SJSA1 (cell line): ENCODE data around the gene ARL5A. TPM values are rescaled to one million over a fixed set of nuclear protein-coding genes. Genes with fewer than 3 reads are reported as not detected.
A peak's percentile ranks its signal among the peaks of the same experiment; 100 is the strongest.

Source experiments
- DNase-seq, 2 experiments: peaks; one replicate each; pipeline ENCODE4 v3.0.0-alpha.2; 2015 to 2020; ENCODE audit warnings: low spot score in 2 of 2, low read depth in 1 of 2
- H3K27ac ChIP-seq: fragments of 250-450 bp; sonication (Bioruptor Pico); 2 replicates; pipeline ENCODE4 v1.5.1; 2020; ENCODE audit warnings: mild to moderate bottlenecking, moderate library complexity
- H3K27me3 ChIP-seq: fragments of 250-450 bp; sonication (Bioruptor Pico); replicated peaks from 2 replicates; pipeline ENCODE4 v1.5.1; 2020; ENCODE audit warnings: mild to moderate bottlenecking, moderate library complexity
- H3K36me3 ChIP-seq: fragments of 250-450 bp; sonication (Bioruptor Pico); 2 replicates; pipeline ENCODE4 v1.5.1; 2020; ENCODE audit warnings: mild to moderate bottlenecking
- H3K4me1 ChIP-seq: fragments of 250-450 bp; sonication (Bioruptor Pico); replicated peaks from 2 replicates; pipeline ENCODE4 v1.6.1; 2021; ENCODE audit warnings: mild to moderate bottlenecking
- H3K4me3 ChIP-seq: fragments of 250-450 bp; sonication (Bioruptor Pico); 2 replicates; pipeline ENCODE4 v1.5.1; 2020; ENCODE audit warnings: mild to moderate bottlenecking
- H3K9me3 ChIP-seq: fragments of 250-450 bp; sonication (Bioruptor Pico); replicated peaks from 2 replicates; pipeline ENCODE4 v1.5.1; 2020; ENCODE audit warnings: mild to moderate bottlenecking
- total RNA-seq: library from RNA; depleted of rRNA; stranded (reverse); fragments of >200 nt; shearing (Covaris generic); gene quantifications from 2 replicates; pipeline ENCODE4 v1.2.3, GENCODE V29; 2014

ARL5A gene
- total RNA-seq, 1 experiment from 2014 or later = 68.9 TPM

GRCh38 chr2:151780938-151781337 lies 47.3 kb downstream of the ARL5A start:
- no peak for DNase-seq
- H3K27me3 ChIP-seq = no peaks in the 10 kb centered on the region
- no peak overlapping the region for H3K27ac ChIP-seq
- H3K9me3 ChIP-seq = no peaks in the 10 kb centered on the region
- no peak overlapping the region for H3K4me3 ChIP-seq
- H3K4me1 ChIP-seq = no peaks in the 10 kb centered on the region
- no peaks in the 10 kb centered on the region for H3K36me3 ChIP-seq

- Histone ChIP-seq H3K27ac (no peak overlapping the region), H3K4me3 (no peak overlapping the region), H3K9me3 (no peaks in the 10 kb centered on the region), H3K4me1 (no peaks in the 10 kb centered on the region), H3K27me3 (no peaks in the 10 kb centered on the region), H3K36me3 (no peaks in the 10 kb centered on the region)
- DNase-seq = no peak
Measured at GRCh38 chr2:151777935-151778334, 50.3 kb downstream of the ARL5A start.

GRCh38 chr2:151777487-151777886 lies 50.7 kb downstream of the ARL5A start:
- H3K27me3 ChIP-seq = no peaks in the 10 kb centered on the region
- H3K27ac ChIP-seq = no peak overlapping the region
- H3K36me3 ChIP-seq = no peaks in the 10 kb centered on the region
- no peak overlapping the region for H3K4me3 ChIP-seq
- DNase-seq = no peak
- H3K4me1 ChIP-seq = no peaks in the 10 kb centered on the region
- H3K9me3 ChIP-seq = no peaks in the 10 kb centered on the region

- DNase-seq = no peak
- no peaks in the 10 kb centered on the region for H3K4me1 ChIP-seq
- no peaks in the 10 kb centered on the region for H3K9me3 ChIP-seq
- H3K36me3 ChIP-seq = no peaks in the 10 kb centered on the region
- H3K27me3 ChIP-seq = no peaks in the 10 kb centered on the region
- no peak overlapping the region for H3K27ac ChIP-seq
- no peak overlapping the region for H3K4me3 ChIP-seq
Measured at GRCh38 chr2:151776367-151776766, 51.9 kb downstream of the ARL5A start.

- DNase-seq = no peak
- H3K36me3 ChIP-seq = no peaks in the 10 kb centered on the region
- no peaks in the 10 kb centered on the region for H3K4me1 ChIP-seq
- H3K9me3 ChIP-seq = no peaks in the 10 kb centered on the region
- no peaks in the 10 kb centered on the region for H3K27me3 ChIP-seq
- no peak overlapping the region for H3K27ac ChIP-seq
- H3K4me3 ChIP-seq = no peak overlapping the region
Measured at GRCh38 chr2:151775057-151775740, 53.0 kb downstream of the ARL5A start.

- no peaks in the 10 kb centered on the region for H3K9me3 ChIP-seq
- DNase-seq = peak in 1 of 2 experiments; percentile 31
- H3K36me3 ChIP-seq = no peaks in the 10 kb centered on the region
- no peak overlapping the region for H3K27ac ChIP-seq
- H3K4me1 ChIP-seq = no peaks in the 10 kb centered on the region
- H3K4me3 ChIP-seq = no peak overlapping the region
- H3K27me3 ChIP-seq = no peaks in the 10 kb centered on the region
Measured at GRCh38 chr2:151774506-151774905, 53.7 kb downstream of the ARL5A start.

- Histone ChIP-seq H3K27ac (no peak overlapping the region), H3K9me3 (no peaks in the 10 kb centered on the region), H3K36me3 (no peaks in the 10 kb centered on the region), H3K4me3 (no peak overlapping the region), H3K27me3 (no peaks in the 10 kb centered on the region), H3K4me1 (no peaks in the 10 kb centered on the region; the same call in 1 of the 2 replicates)
- no peak for DNase-seq
Measured at GRCh38 chr2:151771599-151772358, 56.4 kb downstream of the ARL5A start.

GRCh38 chr2:151770995-151771394 lies 57.2 kb downstream of the ARL5A start:
- Histone ChIP-seq H3K9me3 (no peaks in the 10 kb centered on the region), H3K4me3 (no peak overlapping the region), H3K27me3 (no peaks in the 10 kb centered on the region), H3K27ac (no peak overlapping the region), H3K4me1 (no peaks in the 10 kb centered on the region; the same call in 1 of the 2 replicates), H3K36me3 (no peaks in the 10 kb centered on the region)
- no peak for DNase-seq

- H3K4me1 ChIP-seq = no peaks in the 10 kb centered on the region; the same call in 1 of the 2 replicates
Measured at GRCh38 chr2:151769606-151770005, 58.6 kb downstream of the ARL5A start.

GRCh38 chr2:151767536-151767935 lies 60.7 kb downstream of the ARL5A start:
- Histone ChIP-seq H3K4me3 (no peak overlapping the region), H3K27ac (no peak overlapping the region), H3K4me1 (no peaks in the 10 kb centered on the region; the same call in 1 of the 2 replicates), H3K9me3 (no peaks in the 10 kb centered on the region), H3K27me3 (no peaks in the 10 kb centered on the region), H3K36me3 (no peaks in the 10 kb centered on the region)
- no peak for DNase-seq

More at GRCh38 chr2:151769606-151770005, 58.6 kb downstream of the ARL5A start:
- Histone ChIP-seq H3K27ac (no peak overlapping the region), H3K4me3 (no peak overlapping the region), H3K9me3 (no peaks in the 10 kb centered on the region), H3K36me3 (no peaks in the 10 kb centered on the region), H3K27me3 (no peaks in the 10 kb centered on the region)
- no peak for DNase-seq

GRCh38 chr2:151766437-151767153 lies 61.6 kb downstream of the ARL5A start:
- Histone ChIP-seq H3K36me3 (no peaks in the 10 kb centered on the region), H3K27ac (no peak overlapping the region), H3K4me1 (no peaks in the 10 kb centered on the region; the same call in 1 of the 2 replicates), H3K27me3 (no peaks in the 10 kb centered on the region), H3K4me3 (no peak overlapping the region), H3K9me3 (no peaks in the 10 kb centered on the region)
- no peak for DNase-seq

- Histone ChIP-seq H3K36me3 (no peaks in the 10 kb centered on the region), H3K9me3 (no peaks in the 10 kb centered on the region), H3K4me1 (no peaks in the 10 kb centered on the region; the same call in 1 of the 2 replicates), H3K27ac (no peak overlapping the region), H3K27me3 (no peaks in the 10 kb centered on the region), H3K4me3 (no peak overlapping the region)
- DNase-seq = no peak
Measured at GRCh38 chr2:151765760-151766410, 62.3 kb downstream of the ARL5A start.

GRCh38 chr2:151762694-151763093 lies 65.5 kb downstream of the ARL5A start:
- H3K27ac ChIP-seq = no peak overlapping the region
- DNase-seq = no peak
- H3K4me1 ChIP-seq = no peaks in the 10 kb centered on the region; the same call in 1 of the 2 replicates
- no peaks in the 10 kb centered on the region for H3K9me3 ChIP-seq
- H3K27me3 ChIP-seq = no peaks in the 10 kb centered on the region
- H3K4me3 ChIP-seq = no peak overlapping the region
- no peaks in the 10 kb centered on the region for H3K36me3 ChIP-seq
